ENCODE measurements around the gene ARHGAP9. TPM values are rescaled to one million over a fixed set of nuclear protein-coding genes. Genes with fewer than 3 reads are reported as not detected.
"Not testable (repeated sequence)": the region's sequence is repeated elsewhere in the genome, so short reads cannot be mapped to it uniquely, and the experiment has no call there.

Gene ARHGAP9
- total RNA-seq, 1 experiment from 2014 or later = 2.2 TPM

DNA sequence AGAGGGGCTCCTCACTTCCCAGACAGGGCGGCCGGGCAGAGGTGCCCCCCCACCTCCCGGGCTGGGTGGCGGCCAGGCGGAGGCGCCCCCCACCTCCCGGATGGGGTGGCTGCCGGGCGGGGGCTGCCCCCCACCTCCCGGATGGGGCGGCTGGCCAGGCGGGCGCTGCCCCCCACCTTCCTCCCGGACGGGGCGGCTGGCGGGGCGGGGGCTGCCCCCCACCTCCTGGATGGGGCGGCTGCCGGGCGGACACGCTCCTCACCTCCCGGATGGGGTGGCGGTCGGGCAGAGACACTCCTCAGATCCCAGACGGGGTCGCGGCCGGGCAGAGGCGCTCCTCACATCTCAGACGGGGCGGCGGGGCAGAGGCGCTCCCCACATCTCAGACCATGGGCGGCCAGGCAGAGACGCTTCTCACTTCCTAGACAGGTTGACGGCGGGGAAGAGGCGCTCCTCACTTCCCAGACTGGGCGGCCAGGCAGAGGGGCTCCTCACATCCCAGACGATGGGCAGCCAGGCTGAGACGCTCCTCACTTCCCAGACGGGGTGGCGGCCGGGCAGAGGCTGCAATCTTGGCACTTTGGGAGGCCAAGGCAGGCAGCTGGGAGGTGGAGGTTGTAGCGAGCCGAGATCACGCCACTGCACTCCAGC, 15.5 kb upstream of the ARHGAP9 start:
- not testable (repeated sequence) for DNase-seq (ENCODE audit: low read depth)

DNA sequence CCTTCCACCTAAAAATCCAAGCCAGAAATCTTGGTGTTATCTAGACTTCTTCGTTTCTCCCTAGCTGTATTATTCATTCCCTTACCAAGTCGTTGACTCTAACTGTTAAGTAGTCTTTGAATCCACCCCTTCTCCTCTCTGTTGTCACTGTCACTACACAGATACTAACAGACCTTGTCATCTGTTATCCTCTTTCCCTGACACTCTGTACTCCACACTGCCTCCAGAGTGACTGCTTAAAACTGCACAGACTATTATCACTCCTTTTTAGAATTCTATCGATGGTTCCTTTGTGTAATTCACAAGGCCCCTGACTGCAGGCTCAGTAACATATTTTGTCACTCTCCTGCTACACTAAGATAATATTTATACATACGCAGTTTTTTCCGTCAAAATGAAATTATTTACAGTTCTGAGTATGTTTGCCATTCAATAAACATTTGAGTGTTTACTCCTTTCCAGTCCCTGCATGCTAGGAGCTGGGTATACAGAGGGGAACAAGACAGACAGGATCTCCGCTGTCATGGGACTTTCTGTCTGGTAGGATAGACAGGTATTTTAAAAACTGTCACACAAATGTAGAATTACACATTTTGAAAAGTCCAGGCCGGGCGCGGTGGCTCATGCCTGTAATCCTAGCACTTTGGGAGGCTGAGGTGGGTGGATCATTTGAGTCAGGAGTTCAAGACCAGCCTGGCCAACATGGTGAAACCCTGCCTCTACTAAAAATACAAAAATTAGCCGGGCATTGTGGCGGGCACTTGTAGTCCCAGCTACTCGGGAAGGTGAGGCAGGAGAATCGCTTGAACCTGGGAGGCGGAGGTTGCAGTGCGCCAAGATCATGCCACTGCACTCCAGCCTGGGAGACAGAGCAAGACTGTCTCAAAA, 12.0 kb upstream of the ARHGAP9 start:
- no peak for DNase-seq (ENCODE audit: low read depth)

- DNase-seq (ENCODE audit: low read depth) = no peak
Observed at GRCh38 chr12:57490126-57490525, 10.5 kb upstream of the ARHGAP9 start.

DNA sequence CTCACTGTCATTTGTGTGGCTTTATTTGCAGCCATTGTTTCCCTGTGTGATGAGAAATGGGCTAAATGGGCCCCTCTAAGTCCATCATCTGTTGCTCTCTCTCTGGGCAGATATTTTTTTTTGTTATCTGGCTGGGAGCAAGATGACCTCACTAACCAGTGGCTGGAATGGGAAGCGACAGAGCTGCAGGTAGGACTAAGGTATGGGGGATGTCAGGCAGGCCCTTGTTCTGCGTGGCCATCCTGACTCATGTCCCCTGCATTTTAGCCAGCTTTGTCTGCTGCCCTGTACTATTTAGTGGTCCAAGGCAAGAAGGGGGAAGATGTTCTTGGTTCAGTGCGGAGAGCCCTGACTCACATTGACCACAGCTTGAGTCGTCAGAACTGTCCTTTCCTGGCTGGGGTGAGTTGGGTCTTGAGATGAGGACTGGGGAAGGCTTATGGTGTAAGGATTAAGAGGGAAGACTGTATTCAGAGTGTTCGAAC, 9.5 kb upstream of the ARHGAP9 start:
- peak; percentile 50 for DNase-seq (ENCODE audit: low read depth)

DNA sequence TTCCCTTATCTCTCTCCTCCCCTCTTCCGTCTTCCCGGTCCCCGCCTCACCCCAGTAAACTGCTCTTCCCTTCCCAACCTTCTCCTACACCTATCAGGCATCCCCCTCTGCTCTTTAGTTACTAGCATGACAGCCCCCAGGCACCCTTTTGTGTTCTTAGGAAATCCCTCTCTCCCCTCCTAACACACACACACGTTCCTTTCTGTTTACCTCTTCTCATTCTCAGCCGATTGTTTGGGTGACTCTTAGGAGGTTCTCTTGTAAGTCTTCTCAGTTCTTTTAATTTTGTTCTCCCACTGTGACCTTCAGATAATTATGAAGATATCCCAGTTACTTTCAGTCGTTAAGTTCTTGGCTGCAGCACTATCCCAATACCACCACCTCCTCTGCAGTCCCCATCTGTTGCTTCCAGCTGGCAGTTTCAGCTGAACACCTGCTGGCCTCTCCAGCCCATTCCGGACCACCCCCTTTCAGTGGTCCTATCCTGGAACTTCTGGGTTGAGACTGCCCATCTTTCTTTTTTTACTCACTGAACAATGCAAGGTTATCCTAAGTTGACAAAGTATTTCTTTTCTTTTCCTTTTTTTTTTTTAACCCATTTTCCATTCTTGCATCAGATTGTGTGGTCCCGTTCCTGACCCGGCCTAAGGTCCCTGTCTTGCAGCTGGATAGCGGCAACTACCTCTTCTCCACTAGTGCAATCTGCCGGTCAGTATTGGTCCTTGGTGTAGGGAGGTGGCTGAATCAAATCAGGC, 8.9 kb upstream of the ARHGAP9 start:
- DNase-seq (ENCODE audit: low read depth) = no peak

DNA sequence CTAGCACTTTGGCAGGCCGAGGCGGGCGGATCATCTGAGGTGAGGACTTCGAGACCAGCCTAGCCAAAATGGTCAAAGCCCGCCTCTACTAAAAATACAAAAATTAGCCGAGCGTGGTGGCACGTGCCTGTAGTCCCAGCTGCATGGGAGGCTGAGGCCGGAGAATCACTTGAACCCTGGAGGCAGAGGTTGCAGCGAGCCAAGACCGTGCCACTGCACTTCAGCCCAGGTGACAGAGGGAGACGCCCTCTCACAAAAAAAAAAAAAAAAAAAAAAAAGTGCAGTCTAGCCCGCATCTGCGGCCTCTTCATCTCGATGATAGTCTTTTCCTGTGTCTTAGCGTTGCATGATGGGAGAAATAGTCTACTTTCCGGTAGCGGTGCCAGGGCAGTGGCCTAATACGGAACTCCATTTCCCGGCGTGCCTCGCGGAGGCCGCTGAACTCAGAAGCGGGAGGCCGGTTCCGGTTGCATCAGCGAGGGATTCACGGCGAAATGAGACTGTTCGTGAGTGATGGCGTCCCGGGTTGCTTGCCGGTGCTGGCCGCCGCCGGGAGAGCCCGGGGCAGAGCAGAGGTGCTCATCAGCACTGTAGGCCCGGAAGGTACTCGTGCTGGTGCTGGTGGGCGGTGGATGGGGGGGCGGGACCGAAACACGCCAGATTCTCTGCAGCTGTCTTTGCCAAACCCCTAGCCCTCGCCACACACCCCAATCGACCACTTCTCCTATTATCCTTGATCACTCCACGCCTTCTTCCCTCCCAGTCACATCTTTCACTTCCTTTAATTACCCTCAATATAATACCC, 8.1 kb upstream of the ARHGAP9 start, which contains the start of gene MARS1:
Gene MARS1, plus strand, starts transcription at position 472 of the 805 bp plus-strand sequence. Its CDS starts 23 bp downstream, at position 495.
- peak; percentile 97 for DNase-seq (ENCODE audit: low read depth)

DNA sequence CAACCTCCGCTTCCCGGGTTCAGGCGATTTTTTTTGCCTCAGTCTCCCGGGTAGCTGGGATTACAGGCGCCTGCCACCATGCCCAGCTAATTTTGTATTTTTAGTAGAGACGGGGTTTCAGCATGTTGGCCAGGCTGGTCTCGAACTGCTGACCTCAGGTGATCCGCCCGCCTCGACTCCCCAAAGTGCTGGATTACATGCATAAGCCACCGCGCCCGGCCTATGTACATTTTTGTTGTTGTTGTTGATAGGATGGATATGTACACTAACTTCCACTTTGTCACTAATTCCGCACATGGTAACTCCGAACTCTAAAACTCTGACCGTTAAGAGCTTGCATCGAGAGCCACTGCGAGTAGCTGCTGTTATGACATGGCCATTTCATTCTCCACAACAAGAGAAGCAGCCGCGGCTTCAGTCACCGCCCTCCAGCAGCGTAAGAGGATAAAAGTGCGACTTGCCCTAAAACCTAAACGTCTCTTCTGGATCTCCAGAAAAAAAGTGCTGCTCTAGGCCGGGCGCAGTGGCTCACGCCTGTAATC, 7.5 kb upstream of the ARHGAP9 start:
- DNase-seq (ENCODE audit: low read depth) = no peak

DNA sequence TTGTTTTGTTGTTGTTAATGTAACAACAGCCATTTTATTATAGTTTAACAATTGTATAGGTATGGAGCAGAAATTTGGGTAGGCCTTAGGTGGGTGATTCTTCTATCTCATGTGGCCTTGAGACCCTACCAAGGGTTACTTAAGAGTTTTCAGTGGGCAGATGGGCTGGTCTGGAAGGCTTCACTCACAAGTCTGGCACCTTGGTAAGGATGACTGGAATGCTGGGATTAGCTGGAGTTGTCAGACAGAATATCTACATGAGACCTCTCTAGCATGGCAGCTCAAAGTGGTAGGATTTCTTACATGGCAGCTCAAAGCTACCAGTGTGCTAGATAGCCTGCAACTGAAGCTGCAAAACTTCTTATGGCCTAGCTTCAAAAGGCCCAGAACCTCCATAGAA, 6.0 kb upstream of the ARHGAP9 start:
- no peak for DNase-seq (ENCODE audit: low read depth)

DNA sequence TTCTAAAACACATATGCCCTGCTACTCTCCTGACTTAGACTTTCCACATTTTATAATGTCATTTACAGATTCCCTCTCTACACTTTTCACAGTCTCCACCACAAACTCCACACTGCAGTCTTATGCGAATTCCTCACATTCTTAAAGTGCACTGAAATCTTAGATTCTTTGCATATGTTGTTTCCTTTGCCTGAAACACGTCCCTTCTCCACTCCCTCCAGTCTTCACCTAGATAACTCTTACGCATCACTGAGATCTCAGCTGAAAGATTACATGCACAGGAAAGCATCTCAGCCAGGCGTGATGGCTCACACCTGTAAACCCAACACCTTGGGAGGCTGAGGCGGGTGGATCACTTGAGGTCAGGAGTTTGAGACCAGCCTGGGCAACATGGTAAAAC, 3.8 kb upstream of the ARHGAP9 start:
- DNase-seq (ENCODE audit: low read depth) = no peak

DNA sequence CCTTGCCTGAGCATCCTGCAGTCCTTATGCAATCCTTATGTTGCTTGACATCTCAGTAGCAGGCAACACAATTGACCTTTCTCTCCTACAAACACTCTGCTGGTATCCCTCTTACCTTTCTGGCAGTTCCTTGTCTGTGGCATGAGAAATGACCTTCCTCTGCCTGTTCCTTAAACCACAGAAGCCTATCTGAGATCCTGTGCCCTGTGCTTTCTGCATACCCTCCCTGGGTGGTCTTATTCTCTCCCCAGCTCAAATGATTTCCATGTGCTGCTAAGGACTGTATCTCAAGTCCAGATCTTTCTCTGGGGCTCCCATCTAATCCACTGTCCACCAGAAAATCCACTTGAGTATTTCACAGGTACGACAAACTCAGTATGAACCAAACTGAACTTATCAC, 2.0 kb upstream of the ARHGAP9 start:
- no peak for DNase-seq (ENCODE audit: low read depth)

DNA sequence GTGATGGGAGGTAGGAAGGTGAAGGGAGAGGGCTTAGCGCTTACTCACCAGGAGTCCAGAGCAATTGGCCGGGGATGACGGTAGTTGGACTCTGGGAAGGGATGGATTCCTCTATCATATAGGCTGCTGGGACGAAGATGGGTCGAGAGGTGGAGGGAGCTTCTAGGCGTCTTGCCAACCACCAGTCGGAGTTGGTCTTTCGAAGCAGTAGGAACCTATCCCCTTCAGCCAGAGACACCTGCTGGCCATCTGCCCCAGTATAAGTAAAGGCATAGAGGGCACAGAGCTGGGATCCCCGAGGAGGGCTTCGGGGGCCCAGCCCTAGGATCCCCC, 657 bp downstream of the ARHGAP9 start:
- no peak for DNase-seq (ENCODE audit: low read depth)

DNA sequence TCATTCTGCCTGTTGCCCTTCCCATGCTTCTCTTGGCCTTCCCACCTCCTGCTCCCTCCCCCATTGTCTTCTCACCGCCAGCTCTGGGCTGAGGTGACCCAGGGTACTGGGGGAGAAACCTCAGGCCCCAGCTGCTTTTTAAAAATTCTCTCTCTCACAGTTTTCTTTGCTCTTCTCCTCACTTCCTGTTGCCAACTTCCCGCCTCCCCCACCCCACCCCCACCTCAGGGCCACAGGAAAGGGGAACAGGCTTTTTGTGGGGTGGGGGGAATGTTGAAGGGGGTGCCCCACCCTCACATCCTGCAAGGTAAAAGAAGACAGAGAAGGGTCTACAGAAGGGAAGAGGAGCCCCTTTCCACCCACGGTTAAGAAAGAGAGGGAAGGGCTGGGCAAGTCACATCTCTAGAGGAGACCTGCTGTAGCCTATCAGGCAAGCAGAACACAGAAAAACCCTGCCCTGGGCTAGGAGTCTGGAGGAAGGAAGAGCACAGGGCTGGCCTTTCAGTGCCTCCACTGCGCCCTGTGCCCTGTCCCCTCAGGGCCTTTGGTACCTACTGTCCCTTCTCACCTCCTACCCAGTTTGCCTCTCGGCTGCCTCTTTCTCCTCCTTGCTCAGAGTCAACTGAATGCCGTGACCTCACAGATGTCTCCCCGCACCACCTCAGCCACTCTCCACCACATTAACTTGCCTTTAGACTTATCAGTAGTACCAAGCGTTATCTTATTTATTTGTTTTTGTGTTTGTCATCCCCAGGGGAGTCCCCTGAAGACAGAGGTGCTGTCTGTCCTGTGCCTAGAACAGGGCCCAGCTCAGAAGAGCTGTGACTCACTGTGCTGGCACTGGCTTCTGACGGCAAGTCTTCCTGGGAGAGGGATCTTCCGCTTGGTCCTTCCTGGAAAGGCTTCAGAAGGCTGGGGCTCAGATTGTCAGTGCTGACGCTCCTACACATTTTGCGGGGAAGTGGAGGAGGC, 1.7 kb downstream of the ARHGAP9 start:
- no peak for DNase-seq (ENCODE audit: low read depth)

- no peak for DNase-seq (ENCODE audit: low read depth)
Observed at GRCh38 chr12:57476993-57477709, 2.5 kb downstream of the ARHGAP9 start.

GRCh38 chr12:57476162-57476992, 3.3 kb downstream of the ARHGAP9 start:
- no peak for DNase-seq (ENCODE audit: low read depth)

GRCh38 chr12:57475271-57476161, 4.2 kb downstream of the ARHGAP9 start:
- DNase-seq (ENCODE audit: low read depth) = no peak

- DNase-seq (ENCODE audit: low read depth) = no peak
Observed at GRCh38 chr12:57474862-57475261, 4.8 kb downstream of the ARHGAP9 start.

DNA sequence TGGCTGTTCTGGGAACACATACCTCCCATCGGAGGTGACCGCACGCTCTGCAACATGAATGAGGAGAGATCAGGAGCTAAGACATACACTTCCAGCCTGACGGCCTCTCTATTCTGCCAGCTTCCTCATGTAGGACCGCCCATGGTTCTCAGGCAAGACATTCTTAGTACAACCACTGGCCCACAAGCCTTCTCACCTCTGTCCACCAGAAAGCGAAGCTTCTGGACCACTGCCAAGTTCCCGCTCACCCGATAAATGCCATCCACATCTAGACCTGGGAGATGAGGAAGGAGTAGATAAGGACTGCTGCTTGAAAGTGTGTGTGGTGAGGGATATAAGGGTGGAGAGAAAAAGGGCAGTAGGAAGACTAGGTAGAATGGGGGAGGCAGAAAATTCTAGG, 5.2 kb downstream of the ARHGAP9 start:
- DNase-seq (ENCODE audit: low read depth) = no peak

Data from HT1080 (cell line).